NCI-H1930 (cell line): ENCODE measurements around the gene HOXA13.

Experiments
- DNase-seq, 2 experiments: peaks; one replicate each; lab custom pipeline; 2025; lab: John Stamatoyannopoulos, UW

The HOXA13 gene

GRCh38 chr7:27181795-27182275 lies 18.1 kb downstream of the HOXA13 start:
- DNase-seq, result no peak

DNA sequence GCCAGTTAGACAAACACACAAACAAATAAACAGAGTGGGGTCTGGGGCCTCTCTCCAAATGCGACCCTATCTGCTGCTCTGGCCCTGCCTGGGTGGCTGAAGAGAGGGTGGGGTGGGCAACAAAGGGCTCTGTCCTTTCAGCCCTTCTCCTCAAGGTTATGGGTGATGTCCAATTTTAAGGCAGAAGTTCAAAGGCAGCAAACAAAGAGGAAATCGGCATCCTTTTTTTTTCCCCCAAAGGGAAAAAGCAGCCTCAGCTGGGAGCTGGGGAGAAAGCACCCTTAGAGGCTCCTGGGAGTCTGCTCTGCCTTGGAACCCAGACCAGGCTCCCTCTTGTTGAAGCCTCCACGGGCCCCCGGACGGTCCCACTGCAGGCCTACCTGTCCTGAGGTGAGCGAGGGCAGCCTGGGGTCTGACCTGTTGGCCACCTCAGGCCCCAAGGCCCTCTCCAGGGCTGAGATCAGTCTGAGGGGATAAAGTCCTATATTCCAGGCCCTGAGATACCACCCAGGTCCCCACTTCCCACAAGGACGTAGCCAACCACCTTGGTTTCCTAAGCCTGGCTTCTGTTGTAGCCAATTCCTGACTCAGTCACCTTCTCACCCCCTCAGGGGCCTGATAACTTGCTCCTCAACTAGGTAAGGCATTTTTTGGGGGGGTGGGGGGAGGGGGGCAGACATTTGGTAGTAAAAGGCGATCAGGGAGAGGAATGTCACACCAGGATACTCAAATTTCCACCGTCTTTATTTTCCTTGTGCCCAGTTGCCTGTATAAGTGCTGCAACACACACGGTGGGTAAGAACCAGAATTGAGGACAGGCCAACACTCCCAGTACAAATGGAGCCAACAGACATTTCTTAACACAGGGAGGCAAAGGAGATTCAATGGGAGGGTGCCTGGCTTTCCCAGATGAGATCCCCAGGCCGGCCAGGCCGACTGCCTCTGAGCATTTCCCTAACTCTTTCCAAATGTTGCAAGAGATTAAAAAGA lies 19.2 kb downstream of the HOXA13 start:
- no peak for DNase-seq

DNA sequence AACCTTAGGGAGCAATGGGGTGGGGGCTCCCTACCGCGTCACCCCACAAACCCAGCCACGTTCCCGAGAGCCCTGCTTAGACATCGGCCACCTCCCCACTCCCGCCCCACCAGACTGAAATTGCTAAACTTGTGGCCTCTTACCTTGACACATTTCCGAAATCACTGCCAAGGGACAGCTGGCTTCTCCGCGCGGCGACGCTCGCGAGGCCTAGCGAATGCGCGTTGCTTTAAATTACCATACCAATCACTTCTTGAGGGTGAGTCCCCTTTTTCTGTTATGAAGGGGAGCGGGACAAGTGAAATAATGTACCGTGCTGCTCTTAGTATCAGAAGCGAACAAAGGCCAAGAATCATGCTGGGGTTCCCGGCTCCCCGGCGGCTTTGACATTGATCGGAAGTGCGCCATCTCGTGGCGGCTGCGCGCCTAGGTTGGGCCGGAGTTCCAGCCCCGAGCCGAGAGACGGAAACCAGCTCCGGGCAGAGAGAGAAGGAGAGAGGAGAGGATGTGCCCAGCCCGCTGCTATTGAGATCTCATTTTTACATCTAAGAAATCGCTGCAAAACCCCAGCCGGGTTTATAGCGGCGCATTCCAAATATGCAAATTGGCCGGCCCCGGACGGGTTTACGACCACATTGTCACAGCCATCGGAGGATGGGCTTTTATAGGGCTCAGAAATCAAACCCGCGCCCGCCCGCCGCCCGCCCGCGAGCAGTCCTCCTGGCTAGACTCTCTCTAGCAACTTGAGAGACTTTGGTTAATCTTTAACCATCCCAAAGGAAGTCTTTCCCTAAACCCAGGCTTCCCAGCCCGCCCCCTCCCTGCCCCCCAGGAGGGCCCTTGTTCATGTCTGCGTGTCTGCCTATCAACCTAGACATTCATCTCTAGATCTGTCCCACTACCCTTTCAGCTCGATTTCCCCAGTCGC lies 20.1 kb downstream of the HOXA13 start:
- no peak for DNase-seq

DNA sequence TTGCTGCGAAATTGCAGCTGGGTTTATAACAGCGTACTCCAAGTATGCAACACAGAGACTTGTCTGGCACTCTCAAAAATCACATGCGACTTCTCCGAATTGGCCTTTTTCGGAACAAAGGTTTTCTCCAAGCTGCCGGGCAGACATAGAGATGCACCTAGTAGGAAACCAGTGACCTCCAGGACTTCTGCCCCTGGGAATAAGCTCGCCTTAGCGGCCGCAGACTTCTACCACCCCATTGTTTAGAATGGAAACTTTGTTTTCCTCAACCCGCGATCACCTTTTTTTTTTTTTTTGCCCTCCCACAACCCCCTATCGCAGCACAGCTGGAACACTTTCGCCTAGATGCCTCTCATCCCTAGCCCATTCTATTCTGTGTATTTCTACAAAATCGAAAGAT lies 20.9 kb downstream of the HOXA13 start:
- no peak for DNase-seq

DNA sequence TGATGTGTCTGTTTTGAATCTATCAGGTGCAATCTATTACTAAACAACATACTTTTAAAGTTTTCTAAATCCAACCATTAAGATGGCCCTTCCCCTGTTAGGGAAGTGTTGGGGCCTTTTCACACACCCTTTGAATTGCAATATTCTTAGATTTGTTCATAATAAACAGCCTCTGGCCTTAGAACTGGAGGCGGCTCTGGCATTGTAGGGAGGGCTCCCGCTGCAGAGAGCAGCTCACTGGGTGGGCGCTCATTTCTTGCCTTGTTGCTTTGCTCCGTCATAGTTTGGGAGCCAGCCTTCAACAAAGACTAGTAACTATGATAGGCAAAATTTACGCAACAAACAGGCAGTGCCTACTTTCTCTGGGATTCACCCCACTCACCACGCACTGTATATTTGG lies 21.5 kb downstream of the HOXA13 start:
- no peak for DNase-seq

- no peak for DNase-seq
Observed at GRCh38 chr7:27177795-27178320, 22.0 kb downstream of the HOXA13 start.

GRCh38 chr7:27176962-27177794 lies 22.7 kb downstream of the HOXA13 start:
- no peak for DNase-seq

- DNase-seq, result no peak
Observed at GRCh38 chr7:27176524-27176845, 23.4 kb downstream of the HOXA13 start.

DNA sequence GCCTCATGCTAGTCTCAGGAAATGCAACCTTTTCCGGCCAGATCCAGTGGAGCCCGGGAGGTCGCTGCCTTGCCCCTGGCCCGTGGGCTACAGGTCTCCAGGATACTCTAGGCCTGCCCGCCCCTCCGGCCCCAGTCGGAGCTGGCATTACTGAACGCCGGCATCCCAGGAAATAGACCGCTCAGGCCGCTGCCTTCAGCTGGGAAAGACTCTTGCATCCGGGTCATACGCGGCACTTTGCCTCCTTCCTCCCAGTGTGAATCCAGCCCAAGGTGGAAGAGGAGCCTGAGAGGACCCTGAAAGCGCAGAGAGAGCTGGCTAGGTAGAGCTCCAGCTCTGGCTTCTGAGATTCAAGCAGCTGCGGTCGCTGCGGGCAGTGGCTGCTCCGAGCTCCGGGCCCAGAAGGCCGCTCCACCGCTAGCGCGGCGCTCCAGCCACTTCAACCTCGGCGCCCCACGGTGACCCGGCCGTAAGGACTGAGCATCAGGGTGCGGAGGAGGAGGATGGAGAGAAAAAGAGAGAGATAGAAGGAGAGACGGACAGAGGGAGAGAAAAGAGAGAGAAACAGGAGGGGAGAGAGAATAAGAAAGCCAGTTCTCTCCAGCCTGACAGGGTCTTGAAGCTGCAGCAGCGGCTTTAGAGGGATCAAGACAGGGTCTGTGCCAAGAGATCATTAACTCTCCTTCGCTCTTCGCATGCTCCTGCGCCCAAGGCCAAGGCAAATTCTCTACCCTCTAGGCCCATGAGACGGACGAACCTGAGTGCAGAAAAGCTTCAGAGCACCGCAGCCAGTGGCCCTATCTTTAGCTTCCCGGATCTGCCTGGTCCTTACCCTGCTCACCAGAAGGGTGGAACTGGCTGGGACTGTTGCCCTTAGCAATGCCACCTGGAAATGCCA lies 24.0 kb downstream of the HOXA13 start:
- DNase-seq, result no peak

GRCh38 chr7:27174874-27175625 lies 24.8 kb downstream of the HOXA13 start:
- DNase-seq, result no peak

GRCh38 chr7:27173956-27174873 lies 25.7 kb downstream of the HOXA13 start, which contains the start of gene HOXA10:
Gene HOXA10, minus strand, starts transcription at chr7:27174320. Its CDS starts 14 bp downstream, at chr7:27174306.
- peak; percentile 20 to 54 for DNase-seq

DNA sequence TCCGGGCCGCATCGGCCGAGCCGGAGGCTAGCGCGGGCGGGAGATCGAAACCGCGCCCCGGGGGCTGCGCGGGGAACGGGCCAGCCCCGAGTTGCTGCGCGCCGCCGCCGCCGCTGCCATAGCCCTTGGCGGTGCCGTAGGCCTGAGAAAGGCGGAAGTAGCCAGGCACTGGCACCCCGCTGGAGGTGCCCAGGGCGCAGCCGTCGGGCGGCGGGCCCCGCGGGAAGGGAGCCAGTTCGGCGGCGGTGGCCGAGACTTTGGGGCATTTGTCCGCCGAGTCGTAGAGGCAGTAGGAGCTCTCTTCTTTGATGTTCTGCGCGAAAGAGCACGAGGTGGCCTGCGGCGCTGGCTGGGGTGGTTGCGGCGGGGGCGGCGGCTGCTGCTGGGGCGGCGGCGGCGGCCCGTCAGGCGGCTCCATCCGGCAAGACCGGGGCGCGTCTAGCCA lies 26.4 kb downstream of the HOXA13 start:
- DNase-seq, result peak in 1 of 2 experiments; percentile 24

- no peak for DNase-seq
Observed at GRCh38 chr7:27172823-27173510, 26.9 kb downstream of the HOXA13 start.

- no peak for DNase-seq
Observed at GRCh38 chr7:27172315-27172774, 27.5 kb downstream of the HOXA13 start.

DNA sequence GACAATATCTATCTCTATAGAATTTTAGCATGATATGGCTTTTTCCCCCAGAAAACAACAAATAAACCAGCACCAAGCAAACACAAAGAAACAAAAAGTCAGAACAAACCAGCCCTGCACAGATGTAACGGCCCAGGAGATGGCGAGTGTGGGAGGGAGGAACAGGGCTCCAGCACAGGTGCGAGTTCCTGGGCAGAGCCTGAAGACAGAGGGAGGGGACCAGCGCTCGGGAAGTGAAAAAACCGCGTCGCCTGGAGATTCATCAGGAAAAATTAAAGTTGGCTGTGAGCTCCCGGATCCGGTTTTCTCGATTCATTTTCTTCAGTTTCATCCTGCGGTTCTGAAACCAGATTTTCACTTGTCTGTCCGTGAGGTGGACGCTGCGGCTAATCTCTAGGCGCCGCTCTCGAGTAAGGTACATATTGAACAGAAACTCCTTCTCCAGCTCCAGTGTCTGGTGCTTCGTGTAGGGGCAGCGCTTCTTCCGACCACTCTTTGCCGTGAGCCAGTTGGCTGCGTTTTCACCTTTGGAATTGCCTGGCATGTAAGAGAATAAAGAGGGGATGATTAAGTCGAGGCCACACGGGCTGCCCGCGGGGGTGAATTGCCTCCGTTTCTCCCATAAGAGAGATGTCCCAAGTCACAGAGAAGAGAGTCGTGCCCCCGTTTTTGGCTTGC lies 28.1 kb downstream of the HOXA13 start:
- peak in 1 of 2 experiments; percentile 30 for DNase-seq

- DNase-seq, result no peak
Observed at GRCh38 chr7:27171325-27171636, 28.6 kb downstream of the HOXA13 start.
